ENCODE measurements around the gene NME4.
"Not testable (repeated sequence)": the region's sequence is repeated elsewhere in the genome, so short reads cannot be mapped to it uniquely, and the experiment has no call there.

Gene NME4

DNA sequence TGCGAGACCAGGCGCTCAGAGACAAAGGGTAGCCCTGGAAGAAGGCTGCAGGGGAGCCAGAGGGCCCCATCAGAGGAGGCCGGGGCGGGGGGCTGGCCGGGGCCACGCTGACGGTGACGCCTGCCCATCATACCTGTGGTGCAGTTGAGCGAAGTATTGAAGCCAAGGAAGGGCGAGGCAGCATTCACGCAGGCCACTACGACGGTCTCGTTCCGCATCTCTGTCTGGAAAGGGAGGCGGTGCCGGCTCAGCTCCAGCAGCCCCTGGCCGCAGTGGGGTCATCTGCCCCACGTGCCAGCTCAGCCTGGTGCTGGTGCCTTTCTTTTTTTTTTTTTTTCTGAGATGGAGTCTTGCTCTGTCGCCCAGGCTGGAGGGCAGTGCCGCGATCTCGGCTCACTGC is 21.8 kb upstream of the NME4 start:
- peaks cover 70% of the 10 kb centered on the region for H3K36me3 ChIP-seq
- no peaks in the 10 kb centered on the region for H3K9me3 ChIP-seq
- TF ChIP-seq, protein P1, sequence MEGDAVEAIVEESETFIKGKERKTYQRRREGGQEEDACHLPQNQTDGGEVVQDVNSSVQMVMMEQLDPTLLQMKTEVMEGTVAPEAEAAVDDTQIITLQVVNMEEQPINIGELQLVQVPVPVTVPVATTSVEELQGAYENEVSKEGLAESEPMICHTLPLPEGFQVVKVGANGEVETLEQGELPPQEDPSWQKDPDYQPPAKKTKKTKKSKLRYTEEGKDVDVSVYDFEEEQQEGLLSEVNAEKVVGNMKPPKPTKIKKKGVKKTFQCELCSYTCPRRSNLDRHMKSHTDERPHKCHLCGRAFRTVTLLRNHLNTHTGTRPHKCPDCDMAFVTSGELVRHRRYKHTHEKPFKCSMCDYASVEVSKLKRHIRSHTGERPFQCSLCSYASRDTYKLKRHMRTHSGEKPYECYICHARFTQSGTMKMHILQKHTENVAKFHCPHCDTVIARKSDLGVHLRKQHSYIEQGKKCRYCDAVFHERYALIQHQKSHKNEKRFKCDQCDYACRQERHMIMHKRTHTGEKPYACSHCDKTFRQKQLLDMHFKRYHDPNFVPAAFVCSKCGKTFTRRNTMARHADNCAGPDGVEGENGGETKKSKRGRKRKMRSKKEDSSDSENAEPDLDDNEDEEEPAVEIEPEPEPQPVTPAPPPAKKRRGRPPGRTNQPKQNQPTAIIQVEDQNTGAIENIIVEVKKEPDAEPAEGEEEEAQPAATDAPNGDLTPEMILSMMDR (IDR thresholded peaks at IDR 0.05): no peak
- no peak overlapping the region for H3K27ac ChIP-seq
- peaks cover 19% of the 10 kb centered on the region in 2 experiments for H3K4me1 ChIP-seq (ENCODE audit: control insufficient read depth in 1 of 2, insufficient read depth in 1 of 2, low read depth in 1 of 2, low read length in 1 of 2)
- H3K4me3 ChIP-seq (ENCODE audit: low read depth in 1 of 2, low read length in 1 of 2): no peak overlapping the region
- no peaks in the 10 kb centered on the region for H3K27me3 ChIP-seq

DNA sequence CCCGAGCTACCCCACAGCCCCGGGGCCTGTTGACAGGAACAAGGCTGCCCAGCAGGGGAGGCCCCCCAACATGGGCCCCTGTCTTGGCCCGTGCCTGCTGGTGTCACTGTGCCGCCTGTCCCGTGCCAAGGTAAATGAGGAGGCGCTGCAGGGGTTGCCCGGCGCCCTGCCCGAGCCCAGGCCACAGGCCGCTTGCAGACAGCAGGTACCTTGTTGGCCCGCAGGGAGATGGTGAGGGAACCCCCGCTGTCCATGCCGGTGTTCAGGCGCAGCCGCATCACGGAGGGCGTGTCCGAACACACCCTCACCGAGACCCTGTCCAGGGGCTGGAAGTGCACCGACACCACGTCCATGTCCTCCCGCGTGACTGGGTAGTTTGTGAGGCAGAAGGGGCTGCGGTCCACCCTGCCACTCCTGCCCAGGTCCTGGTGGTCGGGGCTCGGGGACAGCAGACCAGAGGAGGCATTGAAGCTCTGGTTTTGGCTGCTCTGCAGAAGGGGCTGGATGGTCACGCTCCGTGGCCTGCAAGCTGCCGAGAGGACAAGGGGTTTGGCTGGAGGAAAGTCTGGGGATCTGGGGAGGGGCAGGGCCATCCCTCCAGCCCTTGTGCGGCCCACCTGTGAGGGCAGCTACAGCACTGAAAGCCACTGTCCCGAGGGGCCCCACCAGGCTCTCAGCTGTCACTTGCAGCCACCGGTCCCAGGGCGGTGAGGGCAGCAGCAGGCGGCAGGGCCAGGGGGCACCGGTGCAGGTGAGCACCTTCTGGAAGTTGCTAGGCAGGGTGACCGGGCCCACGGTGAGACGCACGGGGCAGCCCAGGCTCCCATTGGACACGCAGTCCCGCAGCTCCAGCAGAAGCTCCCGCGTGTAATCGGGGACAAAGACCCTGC is 20.8 kb upstream of the NME4 start:
- peaks cover 20 to 21% of the 10 kb centered on the region in 2 experiments for H3K4me1 ChIP-seq (ENCODE audit: control insufficient read depth in 1 of 2, insufficient read depth in 1 of 2, low read depth in 1 of 2, low read length in 1 of 2)
- no peak overlapping the region for H3K27ac ChIP-seq
- H3K27me3 ChIP-seq: no peaks in the 10 kb centered on the region
- H3K9me3 ChIP-seq: no peaks in the 10 kb centered on the region
- H3K36me3 ChIP-seq: peaks cover 68% of the 10 kb centered on the region
- TF ChIP-seq, protein P1 (IDR thresholded peaks at IDR 0.05): no peak
- no peak overlapping the region for H3K4me3 ChIP-seq (ENCODE audit: low read depth in 1 of 2, low read length in 1 of 2)

DNA sequence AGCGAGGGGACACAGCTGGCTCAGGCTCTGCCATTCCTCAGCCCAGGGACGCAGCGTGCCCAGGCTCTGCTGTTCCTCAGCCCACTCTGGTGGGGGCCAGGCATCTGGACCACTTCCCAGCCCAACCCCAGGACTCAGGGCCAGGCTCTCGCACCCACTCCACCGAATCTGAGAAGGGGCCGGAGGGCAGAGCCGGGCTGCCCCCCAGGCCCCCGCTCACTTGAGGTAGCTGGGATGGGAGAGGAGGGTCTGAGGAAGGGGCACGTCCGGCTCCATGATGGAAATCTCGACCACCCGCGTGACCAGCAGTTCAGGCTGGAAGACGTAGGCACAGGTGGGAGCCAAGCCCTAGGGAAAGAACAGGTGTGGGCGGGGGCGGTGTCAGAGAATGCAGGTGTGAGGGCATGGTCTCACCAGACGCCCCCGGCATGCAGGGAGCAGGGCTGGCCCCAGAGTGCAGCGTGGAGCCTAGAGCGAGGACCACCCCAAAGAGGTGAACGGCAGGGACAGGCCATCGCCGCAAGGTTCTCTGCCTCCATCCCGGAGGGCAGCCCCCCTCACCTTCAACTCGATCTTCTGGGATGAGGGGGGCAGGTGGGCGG is 20.1 kb upstream of the NME4 start:
- Histone ChIP-seq H3K36me3 (peaks cover 60% of the 10 kb centered on the region), H3K4me3 (ENCODE audit: low read depth in 1 of 2, low read length in 1 of 2) (no peak overlapping the region), H3K9me3 (no peaks in the 10 kb centered on the region), H3K27ac (no peak overlapping the region), H3K4me1 (ENCODE audit: control insufficient read depth in 1 of 2, insufficient read depth in 1 of 2, low read depth in 1 of 2, low read length in 1 of 2) (peaks cover 21% of the 10 kb centered on the region in 2 experiments), H3K27me3 (no peaks in the 10 kb centered on the region)
- TF ChIP-seq, protein P1 (IDR thresholded peaks at IDR 0.05): no peak

DNA sequence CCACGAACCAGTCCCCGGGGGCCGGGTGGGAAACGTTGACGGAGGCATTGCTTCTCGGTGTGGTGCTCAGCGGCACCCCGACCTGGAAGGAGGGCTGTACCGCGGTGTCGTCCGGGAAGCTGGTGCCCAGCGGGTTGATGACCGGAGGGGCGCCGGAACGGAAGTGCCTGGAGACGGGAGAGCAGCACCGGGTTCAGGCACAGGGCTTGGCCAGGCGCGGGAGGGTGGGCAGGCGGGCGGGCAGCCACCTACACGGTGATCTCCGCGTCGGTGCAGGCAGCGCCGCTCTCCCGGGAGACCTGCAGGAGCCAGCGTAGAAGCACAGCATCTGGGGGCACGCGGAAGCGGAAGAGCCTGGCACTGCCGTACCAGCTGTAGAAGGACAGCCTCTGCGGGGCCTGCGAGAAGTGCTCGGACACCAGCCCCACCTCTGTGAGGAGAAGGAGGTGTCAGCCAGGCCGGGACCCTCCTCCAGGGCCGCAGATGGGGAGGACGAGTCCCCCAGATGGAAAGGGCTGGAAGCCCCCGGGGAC is 19.5 kb upstream of the NME4 start:
- TF ChIP-seq, protein P1 (IDR thresholded peaks at IDR 0.05): no peak
- peaks cover 55% of the 10 kb centered on the region for H3K36me3 ChIP-seq
- H3K9me3 ChIP-seq: no peaks in the 10 kb centered on the region
- no peaks in the 10 kb centered on the region for H3K27me3 ChIP-seq
- H3K4me3 ChIP-seq (ENCODE audit: low read depth in 1 of 2, low read length in 1 of 2): no peak overlapping the region
- H3K27ac ChIP-seq: no peak overlapping the region
- H3K4me1 ChIP-seq (ENCODE audit: control insufficient read depth in 1 of 2, insufficient read depth in 1 of 2, low read depth in 1 of 2, low read length in 1 of 2): peaks cover 25% of the 10 kb centered on the region in 2 experiments

DNA sequence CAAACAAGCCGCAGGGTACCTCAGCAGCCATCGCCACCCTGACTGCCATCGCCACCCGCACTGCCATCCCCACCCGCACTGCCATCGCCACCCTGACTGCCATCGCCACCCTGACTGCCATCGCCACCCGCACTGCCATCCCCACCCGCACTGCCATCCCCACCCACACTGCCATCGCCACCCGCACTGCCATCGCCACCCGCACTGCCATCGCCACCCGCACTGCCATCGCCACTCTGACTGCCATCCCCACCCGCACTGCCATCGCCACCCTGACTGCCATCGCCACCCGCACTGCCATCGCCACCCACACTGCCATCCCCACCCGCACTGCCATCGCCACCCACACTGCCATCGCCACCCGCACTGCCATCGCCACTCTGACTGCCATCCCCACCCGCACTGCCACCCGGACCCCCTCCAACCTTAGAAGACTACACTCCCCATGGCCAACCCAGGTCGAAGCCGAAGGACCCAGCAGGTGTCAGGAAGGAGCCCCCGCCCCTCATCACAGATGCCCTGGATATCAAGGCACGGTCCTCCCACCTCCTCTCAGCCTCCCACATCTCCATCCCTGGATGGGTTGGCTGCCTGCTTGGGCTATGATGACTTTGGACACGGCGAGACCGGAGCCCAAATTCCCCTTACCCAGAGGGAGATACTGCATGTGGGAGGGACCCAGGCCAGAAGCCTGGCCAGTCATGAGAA is 18.7 kb upstream of the NME4 start:
- H3K27me3 ChIP-seq; H3K27ac ChIP-seq; H3K4me3 ChIP-seq (ENCODE audit: low read depth in 1 of 2, low read length in 1 of 2); H3K9me3 ChIP-seq: not testable (repeated sequence)
- H3K4me1 ChIP-seq (ENCODE audit: control insufficient read depth in 1 of 2, insufficient read depth in 1 of 2, low read depth in 1 of 2, low read length in 1 of 2): peaks cover 33% of the 10 kb centered on the region in 2 experiments
- H3K36me3 ChIP-seq: peaks cover 47% of the 10 kb centered on the region

All from neutrophil (primary cell).